HG03354 (cell line): ENCODE data around the gene GBF1.
"Not testable (repeated sequence)": the region's sequence is repeated elsewhere in the genome, so short reads cannot be mapped to it uniquely, and the experiment has no call there.

Source experiments
- ATAC-seq: cut with Tn5 transposase; IDR thresholded peaks from one replicate; pipeline ENCODE4 v1.9.1; 2021; ENCODE audit warnings: mild to moderate bottlenecking; ENCODE audit not compliant: unreplicated experiment, poor library complexity, severe bottlenecking

Gene GBF1, protein sequence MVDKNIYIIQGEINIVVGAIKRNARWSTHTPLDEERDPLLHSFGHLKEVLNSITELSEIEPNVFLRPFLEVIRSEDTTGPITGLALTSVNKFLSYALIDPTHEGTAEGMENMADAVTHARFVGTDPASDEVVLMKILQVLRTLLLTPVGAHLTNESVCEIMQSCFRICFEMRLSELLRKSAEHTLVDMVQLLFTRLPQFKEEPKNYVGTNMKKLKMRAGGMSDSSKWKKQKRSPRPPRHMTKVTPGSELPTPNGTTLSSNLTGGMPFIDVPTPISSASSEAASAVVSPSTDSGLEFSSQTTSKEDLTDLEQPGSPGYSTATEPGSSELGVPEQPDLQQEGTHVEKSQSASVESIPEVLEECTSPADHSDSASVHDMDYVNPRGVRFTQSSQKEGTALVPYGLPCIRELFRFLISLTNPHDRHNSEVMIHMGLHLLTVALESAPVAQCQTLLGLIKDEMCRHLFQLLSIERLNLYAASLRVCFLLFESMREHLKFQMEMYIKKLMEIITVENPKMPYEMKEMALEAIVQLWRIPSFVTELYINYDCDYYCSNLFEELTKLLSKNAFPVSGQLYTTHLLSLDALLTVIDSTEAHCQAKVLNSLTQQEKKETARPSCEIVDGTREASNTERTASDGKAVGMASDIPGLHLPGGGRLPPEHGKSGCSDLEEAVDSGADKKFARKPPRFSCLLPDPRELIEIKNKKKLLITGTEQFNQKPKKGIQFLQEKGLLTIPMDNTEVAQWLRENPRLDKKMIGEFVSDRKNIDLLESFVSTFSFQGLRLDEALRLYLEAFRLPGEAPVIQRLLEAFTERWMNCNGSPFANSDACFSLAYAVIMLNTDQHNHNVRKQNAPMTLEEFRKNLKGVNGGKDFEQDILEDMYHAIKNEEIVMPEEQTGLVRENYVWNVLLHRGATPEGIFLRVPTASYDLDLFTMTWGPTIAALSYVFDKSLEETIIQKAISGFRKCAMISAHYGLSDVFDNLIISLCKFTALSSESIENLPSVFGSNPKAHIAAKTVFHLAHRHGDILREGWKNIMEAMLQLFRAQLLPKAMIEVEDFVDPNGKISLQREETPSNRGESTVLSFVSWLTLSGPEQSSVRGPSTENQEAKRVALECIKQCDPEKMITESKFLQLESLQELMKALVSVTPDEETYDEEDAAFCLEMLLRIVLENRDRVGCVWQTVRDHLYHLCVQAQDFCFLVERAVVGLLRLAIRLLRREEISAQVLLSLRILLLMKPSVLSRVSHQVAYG (N-terminal part only)

DNA sequence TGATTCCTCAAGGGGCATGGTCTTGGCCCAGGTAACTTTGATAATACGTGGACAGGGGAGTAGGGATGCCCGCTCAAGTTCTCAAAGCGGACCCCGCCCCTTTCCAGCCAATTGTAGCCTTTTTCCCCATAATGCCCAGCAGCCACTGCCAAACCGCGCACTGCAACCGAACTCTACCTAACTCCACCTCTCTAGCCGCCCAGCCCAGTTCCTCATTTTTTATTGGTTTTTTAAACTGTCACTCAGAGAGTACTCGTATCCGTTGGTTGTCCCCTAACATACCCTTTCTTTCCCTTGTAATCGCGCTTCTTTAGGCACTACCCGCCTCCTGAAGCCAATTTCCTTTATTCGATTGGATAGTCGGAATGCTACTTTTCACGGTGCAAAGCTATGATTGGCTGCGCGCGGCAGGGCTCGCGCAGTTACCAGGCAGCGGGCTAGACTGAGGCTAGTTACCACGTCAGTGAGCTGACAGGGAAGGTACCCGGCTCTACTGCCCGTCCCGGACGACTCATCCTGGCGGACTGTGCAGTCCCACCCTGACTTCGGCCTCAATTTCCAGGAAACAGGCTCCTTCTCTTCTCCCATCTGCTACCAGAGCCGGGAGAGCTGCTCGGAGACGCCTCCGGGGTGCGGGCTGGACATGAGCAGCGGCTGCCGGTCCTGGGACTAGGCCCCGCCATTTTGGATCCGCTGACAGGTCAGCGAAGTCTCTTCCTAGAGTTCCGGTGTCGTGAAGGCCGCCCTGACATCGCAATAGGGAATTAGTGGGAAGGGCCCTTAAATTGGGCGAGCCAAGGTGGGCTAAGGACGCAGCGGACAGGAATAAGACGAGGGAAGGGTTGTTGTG is at the start of gene GBF1:
Gene GBF1 (plus strand): TSS at position 451 of the 850 bp plus-strand sequence. CDS start 13,407 bp downstream, outside the sequence.
- ATAC-seq, result peak; percentile 91

DNA sequence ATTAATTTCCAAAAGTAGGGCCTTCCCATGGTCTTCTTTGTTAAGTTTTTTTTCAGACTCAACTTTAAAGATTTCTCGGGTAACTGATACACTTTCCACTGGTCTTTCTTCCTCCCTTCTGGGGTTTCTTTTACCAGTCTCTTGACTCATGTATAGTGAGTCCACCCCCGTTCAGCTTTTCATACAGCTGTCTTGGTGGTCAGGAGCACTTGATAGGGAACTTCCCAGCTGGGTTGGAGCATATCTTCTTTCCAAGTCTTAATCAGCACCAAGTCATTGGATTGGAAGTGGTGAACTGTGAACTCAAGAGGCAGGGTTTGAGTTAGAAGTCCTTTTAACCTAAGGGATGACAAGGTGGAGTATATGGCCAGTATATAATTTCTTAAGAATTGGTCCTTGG is 48.4 kb upstream of the GBF1 start:
- ATAC-seq, result no peak

DNA sequence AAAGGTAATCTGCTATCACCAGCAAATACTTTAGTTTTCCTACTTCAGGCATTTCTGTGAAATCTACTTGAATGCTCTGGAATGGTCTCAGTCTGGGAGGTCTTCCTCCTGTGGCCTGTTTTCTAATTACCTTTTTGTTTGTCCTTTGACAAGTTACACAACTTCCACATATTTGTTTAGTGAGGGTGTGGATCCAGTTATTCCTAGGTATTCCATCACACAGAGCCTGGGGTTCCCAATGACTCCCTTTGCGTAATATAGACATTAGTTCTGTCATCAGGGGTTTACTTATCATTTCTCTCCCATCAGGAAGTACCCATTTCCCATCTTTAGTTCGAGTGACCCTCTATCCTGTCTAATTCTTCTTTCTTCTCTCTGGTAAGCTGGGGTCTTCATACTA is 47.3 kb upstream of the GBF1 start:
- ATAC-seq, result no peak

DNA sequence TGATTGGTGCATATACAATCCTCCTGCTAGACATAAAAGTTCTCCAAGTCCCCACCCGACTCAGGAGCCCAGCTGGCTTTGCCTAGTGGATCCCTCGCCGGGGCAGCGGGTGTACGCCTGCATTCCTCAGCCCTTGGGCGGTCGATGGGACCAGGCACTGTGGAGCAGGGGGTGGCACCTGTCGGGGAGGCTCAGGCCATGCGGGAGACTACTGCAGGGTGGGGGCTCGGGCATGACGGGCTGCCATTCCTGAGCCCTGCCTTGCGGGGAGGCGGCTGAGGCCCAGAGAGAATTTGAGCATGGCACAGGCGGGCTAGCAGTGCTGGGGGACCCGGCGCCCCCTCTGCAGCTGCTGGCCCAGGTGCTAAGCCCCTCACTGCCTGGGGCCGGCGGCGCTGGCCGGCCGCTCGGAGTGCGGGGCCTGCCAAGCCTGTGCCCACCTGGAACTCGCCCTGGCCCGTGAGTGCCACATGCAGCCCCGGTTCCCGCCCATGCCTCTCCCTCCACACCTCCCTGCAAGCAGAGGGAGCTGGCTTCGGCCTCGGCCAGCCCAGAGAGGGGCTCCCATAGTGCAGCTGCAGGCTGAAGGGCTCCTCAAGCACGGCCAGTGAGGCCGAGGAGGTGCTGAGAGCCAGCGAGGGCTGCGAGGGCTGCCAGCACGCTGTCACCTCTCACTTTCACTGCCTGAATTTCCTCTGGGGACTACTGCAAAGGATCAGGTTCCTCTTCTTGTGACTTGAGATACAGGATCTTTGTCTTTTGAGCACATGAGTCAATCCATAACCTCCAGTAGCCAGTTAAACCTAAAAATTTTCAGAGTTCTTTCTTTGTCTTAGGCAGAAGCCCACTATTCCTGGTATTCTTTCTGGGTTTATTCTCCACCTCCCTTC is 44.3 kb upstream of the GBF1 start:
- no peak for ATAC-seq

DNA sequence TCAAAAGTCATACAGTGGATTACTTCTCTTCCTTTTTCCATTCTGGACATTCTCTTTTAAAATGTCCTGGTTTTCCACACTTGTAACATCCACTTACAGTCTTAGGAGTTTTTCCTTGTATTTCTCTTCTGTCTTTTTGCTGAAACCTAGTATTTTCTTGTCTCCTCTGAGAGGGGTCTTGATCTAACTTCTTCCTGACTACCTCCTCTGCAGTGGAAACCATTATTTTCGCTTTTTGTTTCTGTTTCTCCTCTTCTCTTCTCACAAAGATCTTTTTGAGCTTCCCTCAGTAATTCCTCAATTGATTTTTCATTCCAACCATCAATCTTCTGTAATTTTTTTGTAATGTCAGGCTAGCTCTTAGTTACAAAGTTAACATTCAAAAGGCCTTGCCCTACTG is 42.9 kb upstream of the GBF1 start:
- no peak for ATAC-seq

DNA sequence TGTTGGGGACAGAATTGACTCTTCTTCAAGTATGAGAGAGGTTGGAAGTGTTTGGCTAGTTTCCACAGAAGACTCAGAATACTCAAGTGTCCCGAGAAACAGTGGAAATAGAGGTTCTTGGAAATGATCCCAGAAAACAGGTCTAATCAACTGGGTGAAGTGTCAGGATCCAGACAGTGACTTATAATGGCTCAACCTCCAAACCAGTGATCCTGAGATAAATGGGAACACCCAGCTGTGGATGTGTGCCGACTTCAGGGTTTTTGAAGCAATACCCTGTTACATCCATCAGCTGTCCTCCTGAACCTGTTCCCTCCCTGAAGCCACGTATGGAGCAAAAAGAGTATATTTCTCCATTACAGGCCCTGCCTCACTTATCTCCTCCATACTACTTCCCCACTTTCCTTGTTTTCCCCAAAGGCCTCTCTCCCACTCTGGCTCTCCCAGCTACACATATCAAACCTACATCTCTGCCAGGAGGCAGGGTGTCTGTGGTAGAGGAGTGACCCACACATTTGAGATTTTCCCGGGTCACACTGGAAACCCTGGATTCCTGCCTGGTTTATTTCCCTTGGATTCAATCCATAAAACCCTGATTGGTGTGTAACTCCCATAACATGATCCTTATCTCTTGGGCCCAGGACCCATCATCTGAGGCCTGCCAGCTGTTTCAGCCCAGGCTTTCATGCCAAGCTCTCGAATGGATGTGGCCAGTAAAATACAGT is 36.9 kb upstream of the GBF1 start:
- no peak for ATAC-seq

DNA sequence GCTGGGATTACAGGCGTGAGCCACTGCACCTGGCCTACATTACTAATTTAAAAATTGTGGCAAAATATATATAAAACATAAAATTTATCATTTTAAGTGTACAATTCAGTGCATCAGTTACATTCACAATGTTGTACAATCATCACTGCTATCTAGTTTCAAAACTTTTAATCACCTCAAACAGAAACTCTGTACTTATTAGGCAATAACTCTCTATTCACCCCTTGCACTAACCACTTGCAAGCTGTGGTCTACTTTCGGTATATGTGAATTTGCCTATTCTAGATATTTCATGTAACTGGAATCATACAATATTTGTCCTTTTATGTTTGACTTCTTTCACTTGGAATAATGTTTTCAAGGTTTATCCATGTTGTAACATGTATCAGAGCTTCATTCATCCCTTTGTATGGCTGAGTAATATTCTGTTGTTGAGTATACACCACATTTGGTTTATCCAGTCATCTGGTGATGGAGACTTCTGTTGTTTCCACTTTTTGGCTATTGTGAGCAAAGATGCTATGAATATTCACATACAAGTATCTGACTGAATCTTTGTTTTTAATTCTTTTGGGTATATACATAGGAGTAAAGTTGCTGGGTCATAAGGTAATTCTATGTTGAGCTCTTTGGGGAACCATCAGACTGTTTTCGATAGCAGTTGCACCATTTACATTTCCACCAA is 33.6 kb upstream of the GBF1 start:
- no peak for ATAC-seq

DNA sequence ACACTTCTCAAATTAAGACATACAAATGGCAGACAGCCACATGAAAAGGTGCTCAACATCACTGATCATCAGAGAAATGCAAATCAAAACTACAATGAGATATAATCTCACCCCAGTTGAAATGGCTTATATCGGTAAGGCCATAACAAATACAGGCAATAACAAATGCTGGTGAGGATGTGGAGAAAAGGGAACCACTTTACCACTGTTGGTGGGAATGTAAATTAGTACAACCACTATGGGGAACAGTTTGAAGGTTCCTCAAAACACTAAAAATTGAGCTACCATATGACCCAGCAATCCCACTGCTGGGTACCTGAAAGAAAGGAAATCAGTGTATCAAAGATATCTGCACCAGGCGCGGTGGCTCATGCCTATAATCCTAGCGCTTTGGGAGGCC is 31.7 kb upstream of the GBF1 start:
- not testable (repeated sequence) for ATAC-seq

DNA sequence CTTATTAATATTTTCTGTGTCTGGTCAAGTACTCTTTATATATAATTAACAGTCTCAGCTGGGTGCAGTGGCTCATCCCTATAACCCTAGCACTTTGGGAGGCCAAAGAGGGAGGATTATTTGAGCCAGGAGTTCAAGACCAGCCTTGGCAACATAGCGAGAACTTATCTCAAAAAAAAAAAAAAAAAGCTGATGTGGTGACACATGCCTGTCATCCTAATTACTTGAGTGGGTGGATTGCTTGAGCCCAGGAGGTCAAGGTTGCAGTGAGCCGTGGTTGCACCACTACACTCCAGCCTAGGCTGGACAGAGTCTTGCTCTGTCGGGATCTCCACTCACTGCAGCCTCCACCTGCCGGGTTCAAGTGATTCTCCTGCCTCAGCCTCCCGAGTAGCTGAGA is 26.0 kb upstream of the GBF1 start:
- no peak for ATAC-seq

DNA sequence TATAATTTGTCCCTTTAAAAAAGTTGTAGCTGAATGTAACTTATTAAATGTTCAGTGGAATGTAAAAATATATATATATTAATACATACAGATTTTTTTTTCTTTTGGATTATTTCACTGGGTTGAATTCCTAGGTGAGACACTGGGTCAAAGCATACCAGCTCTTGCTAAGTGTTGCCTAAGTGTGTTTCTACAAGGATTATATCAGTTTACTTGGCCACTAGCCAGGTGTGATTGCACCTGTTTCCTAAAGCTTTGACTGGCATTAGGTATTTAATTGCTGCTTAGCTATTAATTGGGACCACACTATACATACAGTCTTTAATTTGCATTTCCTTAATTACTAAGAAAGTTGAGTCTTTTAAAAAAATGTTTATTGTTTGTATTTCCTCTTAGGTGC is 24.7 kb upstream of the GBF1 start:
- ATAC-seq, result no peak

DNA sequence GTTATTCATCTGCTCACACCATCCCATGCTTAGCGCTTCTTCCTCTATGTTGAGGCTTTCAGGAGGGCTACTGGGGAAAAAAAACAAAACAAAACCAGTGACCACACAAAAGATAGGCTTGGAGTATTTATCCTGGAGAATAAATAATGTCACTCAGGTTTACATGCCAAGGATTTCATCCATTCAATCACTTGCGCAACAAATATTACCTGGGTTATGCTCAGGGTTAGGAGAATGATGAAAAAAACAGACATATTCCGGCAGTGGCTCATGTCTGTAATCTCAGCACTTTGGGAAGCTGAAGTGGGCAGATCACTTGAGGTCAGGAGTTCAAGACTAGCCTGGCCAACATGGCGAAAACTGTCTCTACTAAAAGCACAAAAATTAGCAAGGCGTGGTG is 22.5 kb upstream of the GBF1 start:
- no peak for ATAC-seq

DNA sequence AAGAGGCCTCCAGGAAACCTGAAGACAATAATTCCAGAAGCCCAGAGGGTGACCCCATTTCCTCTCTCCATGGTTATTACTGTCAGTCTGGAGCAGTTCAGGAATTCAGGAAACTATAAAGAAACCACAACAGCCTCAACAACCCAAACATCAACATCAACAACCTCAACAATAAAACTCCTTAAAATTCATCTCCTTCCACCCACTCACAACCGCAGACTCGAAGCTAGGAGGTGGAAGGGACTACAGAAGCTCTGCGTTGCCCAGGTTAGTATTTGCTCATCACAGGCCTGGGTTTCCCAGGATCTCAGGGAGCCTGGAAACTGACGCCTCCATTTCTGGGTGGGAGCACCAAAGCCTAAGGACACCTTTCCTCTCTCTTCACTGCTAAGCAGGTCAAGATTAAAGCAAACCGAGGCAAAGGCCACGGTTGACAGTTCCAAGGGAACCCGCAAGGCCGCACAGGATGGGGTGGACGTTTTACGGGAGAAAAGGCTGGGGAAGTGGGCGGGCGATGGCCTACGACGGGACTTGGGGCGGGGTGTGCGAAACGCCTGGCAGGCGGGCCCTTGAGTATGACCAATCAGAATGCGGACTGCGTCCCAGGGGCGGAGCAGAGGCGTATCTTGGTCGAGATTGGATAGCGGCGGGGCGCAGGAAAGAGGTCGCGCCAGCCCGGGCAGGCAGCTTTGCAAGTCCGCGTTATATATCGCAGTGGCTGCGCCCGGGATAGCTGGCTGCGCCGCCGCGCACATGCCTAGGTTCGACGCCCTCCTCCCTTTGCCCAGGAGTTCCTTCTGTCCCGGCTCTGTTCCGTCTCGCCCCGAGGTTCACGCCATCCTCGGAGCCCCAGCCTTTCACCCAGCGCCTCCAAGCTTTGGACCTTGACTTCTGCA is 19.4 kb upstream of the GBF1 start, which contains the start of gene ELOVL3:
Gene ELOVL3 (plus strand): TSS at position 654 of the 896 bp plus-strand sequence. CDS start 250 bp downstream, outside the sequence.
- peak; percentile 95 for ATAC-seq

DNA sequence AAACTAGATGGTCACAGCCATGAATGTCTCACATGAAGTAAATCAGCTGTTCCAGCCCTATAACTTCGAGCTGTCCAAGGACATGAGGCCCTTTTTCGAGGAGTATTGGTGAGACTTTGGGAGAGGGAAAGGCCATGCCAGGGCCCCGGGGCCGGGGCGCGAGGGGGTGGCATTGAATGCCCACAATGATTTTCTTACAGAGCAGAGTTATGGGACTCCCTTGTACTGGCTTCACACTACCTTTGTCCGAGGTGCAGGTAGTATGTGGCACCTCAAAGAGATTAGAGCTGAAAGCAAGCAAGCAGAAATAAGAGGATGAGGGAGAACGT is 18.8 kb upstream of the GBF1 start:
- ATAC-seq, result no peak

DNA sequence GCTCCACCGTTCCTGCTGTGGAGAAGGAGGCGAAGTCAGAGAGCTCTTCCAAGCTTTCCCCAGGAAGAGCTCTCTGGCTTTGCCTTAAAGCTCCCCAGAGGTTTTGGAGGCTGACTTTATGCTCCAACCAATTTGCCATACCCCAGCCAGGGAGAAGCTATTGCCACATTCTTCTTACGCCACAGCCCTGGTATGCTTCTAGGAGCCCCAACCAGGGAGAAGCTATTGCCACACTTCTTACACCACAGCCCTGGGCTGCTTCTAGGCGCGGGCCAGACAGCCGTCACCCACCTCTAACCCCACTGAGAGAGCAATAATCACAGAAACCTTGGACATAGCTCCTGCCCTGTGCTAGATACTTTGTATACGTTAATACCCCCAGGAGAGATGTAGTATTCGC is 18.3 kb upstream of the GBF1 start:
- no peak for ATAC-seq

DNA sequence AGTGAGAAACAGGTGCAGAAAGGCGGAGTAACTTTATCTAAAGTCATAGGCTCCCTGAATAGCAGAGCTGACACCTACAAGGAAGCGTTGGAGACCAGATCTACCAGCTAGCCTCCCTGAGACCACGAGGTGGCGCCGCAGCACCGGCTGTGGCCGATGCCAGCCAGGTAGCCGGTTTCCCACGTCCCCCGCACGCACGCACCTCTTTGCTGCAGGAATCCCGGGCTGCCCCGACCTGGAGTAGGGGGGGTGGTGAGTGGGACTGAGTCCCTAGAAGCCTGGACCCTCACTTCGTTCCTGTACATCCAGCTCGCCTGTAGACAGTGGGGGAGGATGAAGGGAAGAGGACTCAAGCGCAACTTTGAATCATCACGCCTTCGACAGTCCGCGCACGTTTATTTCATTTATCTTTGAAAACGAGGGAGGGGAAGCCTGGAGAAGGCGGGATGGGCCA is 15.5 kb upstream of the GBF1 start:
- no peak for ATAC-seq

DNA sequence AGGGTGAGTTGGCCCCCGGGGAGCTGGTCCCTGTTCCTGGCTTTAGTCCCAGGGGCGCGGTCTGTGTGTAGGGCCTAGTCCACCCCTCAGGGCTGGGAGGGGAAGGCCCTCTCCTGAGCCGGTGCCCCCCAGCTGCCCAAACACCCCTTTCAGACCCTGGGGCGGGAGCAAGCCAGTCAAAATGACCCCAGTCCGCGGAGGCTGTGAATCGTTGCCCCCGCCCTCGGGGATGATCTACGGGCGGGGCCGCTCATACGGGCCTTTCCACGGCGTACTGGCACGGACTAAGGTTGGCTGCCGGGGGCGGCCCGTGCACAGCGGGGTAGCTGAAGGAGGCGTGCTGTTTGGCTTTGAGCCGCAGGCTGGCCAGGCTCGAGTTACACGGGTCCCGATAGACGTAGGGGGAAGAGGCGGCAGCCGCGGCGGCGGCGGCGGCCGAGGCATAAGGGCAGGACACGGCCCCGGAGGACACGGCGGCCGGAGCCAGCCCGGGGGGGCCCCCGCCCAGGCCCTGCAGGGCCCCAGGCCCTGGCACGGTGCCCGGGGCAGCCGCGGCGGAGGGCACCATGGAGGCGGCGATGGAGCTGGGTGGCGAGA is 15.0 kb upstream of the GBF1 start:
- no peak for ATAC-seq
